HUES6 (cell line): ENCODE measurements around the gene RCVRN.

Source experiments
- H3K27ac ChIP-seq: 2 replicates; pipeline ENCODE4 v1.7.0; 2013; ENCODE audit warnings: low read depth, mild to moderate bottlenecking, low read length, inconsistent platforms
- H3K27me3 ChIP-seq: 2 replicates; pipeline ENCODE4 v1.6.1; 2013; ENCODE audit warnings: low read length; ENCODE audit not compliant: control insufficient read depth, insufficient read depth
- H3K36me3 ChIP-seq: 2 replicates; pipeline ENCODE4 v1.6.1; 2013; ENCODE audit warnings: low read length; ENCODE audit not compliant: control insufficient read depth, insufficient read depth
- H3K4me1 ChIP-seq: 2 replicates; pipeline ENCODE4 v1.6.1; 2013; ENCODE audit warnings: low read length; ENCODE audit not compliant: control insufficient read depth, insufficient read depth
- H3K4me3 ChIP-seq: 2 replicates; pipeline ENCODE4 v1.5.1; 2013; ENCODE audit warnings: low read depth, low read length
- H3K9ac ChIP-seq: one replicate; pipeline ENCODE4 v1.6.1; 2013; ENCODE audit warnings: mild to moderate bottlenecking, low read length
- H3K9me3 ChIP-seq: 2 replicates; pipeline ENCODE4 v1.6.1; 2013; ENCODE audit warnings: low read depth, low read length; ENCODE audit not compliant: control insufficient read depth, insufficient read depth

The RCVRN gene

GRCh38 chr17:9905078-9905415 lies at the start of gene RCVRN:
Gene RCVRN, minus strand, starts transcription at chr17:9905271. Its CDS starts 91 bp downstream, at chr17:9905180.
- no peaks in the 10 kb centered on the region for H3K36me3 ChIP-seq
- H3K27ac ChIP-seq, result no peak within 1 kb of the TSS
- H3K4me3 ChIP-seq, result no peak within 1 kb of the TSS
- peaks cover 11% of the 10 kb centered on the region; the same call in 1 of the 2 replicates for H3K4me1 ChIP-seq
- no peaks in the 10 kb centered on the region for H3K9me3 ChIP-seq
- H3K27me3 ChIP-seq, result no peaks in the 10 kb centered on the region
- H3K9ac ChIP-seq, result no peak within 1 kb of the TSS

GRCh38 chr17:9953492-9953891 lies 48.4 kb upstream of the RCVRN start:
- H3K9ac ChIP-seq, result no peak overlapping the region

GRCh38 chr17:9951803-9952202 lies 46.7 kb upstream of the RCVRN start:
- Histone ChIP-seq H3K4me3 (no peak overlapping the region), H3K9ac (no peak overlapping the region), H3K9me3 (no peaks in the 10 kb centered on the region), H3K4me1 (no peaks in the 10 kb centered on the region), H3K36me3 (no peaks in the 10 kb centered on the region), H3K27me3 (no peaks in the 10 kb centered on the region), H3K27ac (no peak overlapping the region)

More at GRCh38 chr17:9953492-9953891, 48.4 kb upstream of the RCVRN start:
- H3K27ac ChIP-seq, result no peak overlapping the region
- no peaks in the 10 kb centered on the region for H3K27me3 ChIP-seq
- H3K9me3 ChIP-seq, result no peaks in the 10 kb centered on the region
- 0 out of 2 replicates have a peak, but pooled peaks cover 4% of the 10 kb centered on the region for H3K4me1 ChIP-seq
- H3K36me3 ChIP-seq, result no peaks in the 10 kb centered on the region
- H3K4me3 ChIP-seq, result no peak overlapping the region

- Histone ChIP-seq H3K27ac (no peak overlapping the region), H3K36me3 (no peaks in the 10 kb centered on the region), H3K9me3 (no peaks in the 10 kb centered on the region), H3K9ac (no peak overlapping the region), H3K4me1 (no peaks in the 10 kb centered on the region), H3K4me3 (no peak overlapping the region), H3K27me3 (no peaks in the 10 kb centered on the region)
Measured at GRCh38 chr17:9948928-9949327, 43.9 kb upstream of the RCVRN start.

- no peak overlapping the region for H3K9ac ChIP-seq
- H3K27me3 ChIP-seq, result no peaks in the 10 kb centered on the region
- no peaks in the 10 kb centered on the region for H3K9me3 ChIP-seq
- H3K27ac ChIP-seq, result no peak overlapping the region
- H3K4me3 ChIP-seq, result no peak overlapping the region
- no peaks in the 10 kb centered on the region for H3K4me1 ChIP-seq
- no peaks in the 10 kb centered on the region for H3K36me3 ChIP-seq
Measured at GRCh38 chr17:9944704-9945103, 39.6 kb upstream of the RCVRN start.

GRCh38 chr17:9943343-9943742 lies 38.3 kb upstream of the RCVRN start:
- H3K4me1 ChIP-seq, result no peaks in the 10 kb centered on the region
- no peak overlapping the region for H3K4me3 ChIP-seq
- no peaks in the 10 kb centered on the region for H3K36me3 ChIP-seq
- H3K9ac ChIP-seq, result no peak overlapping the region
- peaks cover 4% of the 10 kb centered on the region; the same call in 1 of the 2 replicates for H3K9me3 ChIP-seq
- H3K27me3 ChIP-seq, result no peaks in the 10 kb centered on the region
- no peak overlapping the region for H3K27ac ChIP-seq

- no peaks in the 10 kb centered on the region for H3K4me1 ChIP-seq
- H3K27me3 ChIP-seq, result no peaks in the 10 kb centered on the region
- H3K4me3 ChIP-seq, result no peak overlapping the region
- H3K36me3 ChIP-seq, result no peaks in the 10 kb centered on the region
- H3K9ac ChIP-seq, result no peak overlapping the region
- H3K27ac ChIP-seq, result no peak overlapping the region
- peaks cover 4% of the 10 kb centered on the region; the same call in 1 of the 2 replicates for H3K9me3 ChIP-seq
Measured at GRCh38 chr17:9942885-9943284, 37.8 kb upstream of the RCVRN start.

GRCh38 chr17:9941305-9941704 lies 36.2 kb upstream of the RCVRN start:
- no peak overlapping the region for H3K4me3 ChIP-seq
- no peak overlapping the region for H3K9ac ChIP-seq
- no peaks in the 10 kb centered on the region for H3K4me1 ChIP-seq
- H3K9me3 ChIP-seq, result peaks cover 4% of the 10 kb centered on the region; the same call in 1 of the 2 replicates
- H3K27ac ChIP-seq, result no peak overlapping the region
- H3K27me3 ChIP-seq, result no peaks in the 10 kb centered on the region
- no peaks in the 10 kb centered on the region for H3K36me3 ChIP-seq

GRCh38 chr17:9940841-9941240 lies 35.8 kb upstream of the RCVRN start:
- Histone ChIP-seq H3K27ac (no peak overlapping the region), H3K4me1 (no peaks in the 10 kb centered on the region), H3K9ac (no peak overlapping the region), H3K9me3 (peaks cover 4% of the 10 kb centered on the region; the same call in 1 of the 2 replicates), H3K36me3 (no peaks in the 10 kb centered on the region), H3K27me3 (no peaks in the 10 kb centered on the region), H3K4me3 (no peak overlapping the region)

- H3K9ac ChIP-seq, result no peak overlapping the region
- no peak overlapping the region for H3K27ac ChIP-seq
- no peaks in the 10 kb centered on the region for H3K27me3 ChIP-seq
- H3K4me3 ChIP-seq, result no peak overlapping the region
- no peaks in the 10 kb centered on the region for H3K36me3 ChIP-seq
- H3K4me1 ChIP-seq, result no peaks in the 10 kb centered on the region
- H3K9me3 ChIP-seq, result peaks cover 4% of the 10 kb centered on the region; the same call in 1 of the 2 replicates
Measured at GRCh38 chr17:9938764-9939163, 33.7 kb upstream of the RCVRN start.

- Histone ChIP-seq H3K4me1 (no peaks in the 10 kb centered on the region), H3K27ac (no peak overlapping the region), H3K36me3 (no peaks in the 10 kb centered on the region), H3K9me3 (peaks cover 4% of the 10 kb centered on the region; the same call in 1 of the 2 replicates), H3K4me3 (no peak overlapping the region), H3K27me3 (no peaks in the 10 kb centered on the region), H3K9ac (no peak overlapping the region)
Measured at GRCh38 chr17:9937901-9938300, 32.8 kb upstream of the RCVRN start.
